Ovary (tissue), 9 donors: Measurements from ENCODE around the gene FAM163B. TPM values are rescaled to one million over a fixed set of nuclear protein-coding genes. Genes with fewer than 3 reads are reported as not detected.

Source experiments
- DNase-seq, 5 donors: peaks; one replicate each; pipeline ENCODE4 v3.0.0-alpha.2; 2019 to 2020
- H3K27ac ChIP-seq, 2 donors: fragments of 200-600 bp; one replicate each; pipeline versions ENCODE4 v1.5.1 to v1.8.0; 2019 to 2022
- H3K27me3 ChIP-seq: fragments of 200-600 bp; one replicate; pipeline ENCODE4 v1.8.0; 2022
- H3K36me3 ChIP-seq: fragments of 200-600 bp; sonication (generic); one replicate; pipeline ENCODE4 v1.5.1; 2019
- H3K4me1 ChIP-seq: one replicate; pipeline ENCODE4 v1.8.1; 2013; ENCODE audit warnings: mild to moderate bottlenecking, moderate library complexity; ENCODE audit not compliant: insufficient read depth
- H3K4me3 ChIP-seq: fragments of 200-600 bp; sonication (generic); one replicate; pipeline ENCODE4 v1.5.1; 2017
- H3K9me3 ChIP-seq, 2 donors: fragments of 200-600 bp in 1 of 2; sonication (generic) in 1 of 2; one replicate each; pipeline versions ENCODE4 v1.5.1 to v1.8.1; 2013 to 2019; ENCODE audit warnings: mild to moderate bottlenecking in 1 of 2, moderate library complexity in 1 of 2
- EP300 ChIP-seq: sonication (generic); formaldehyde crosslinking; IDR thresholded peaks from one replicate; pipeline ENCODE4 v1.6.1; 2017; ENCODE audit warnings: antibody characterized with exemption
- POLR2A ChIP-seq: fragments of 450-650 bp; IDR thresholded peaks from one replicate; pipeline ENCODE4 v1.6.1; 2017; ENCODE audit warnings: antibody characterized with exemption, mild to moderate bottlenecking, moderate library complexity
- WGBS, 3 donors: extraction: QIAGEN DNeasy Blood & Tissue Kit in 1 of 3; methylation state at CpG; one replicate each; pipeline versions ENCODE4 v1.1.5 to v1.1.7; 2013 to 2017; 5-methylcytosine and 5-hydroxymethylcytosine counted together
- intact Hi-C, 4 donors: fragments of 100-400 bp; cut with DNase I; formaldehyde crosslinking; loops; one replicate each; pipeline versions ENCODE4 v1.11.0 to v1.15.1; 2022 to 2023
- polyA plus RNA-seq, 2 donors: library from polyadenylated mRNA; stranded (reverse); fragments of 200-250 nt in 1 of 2; fragments of 350-450 nt in 1 of 2; fragmentation: Illumina TruSeq in 1 of 2; extraction: RNeasy Lipid Tissue Mini Kit (QIAGEN cat#74804) in 1 of 2; gene quantifications; one replicate each; pipeline ENCODE4 v1.2.3, GENCODE V29; 2013 to 2014
- total RNA-seq, 7 donors: library from RNA; depleted of rRNA in 2 of 7; stranded (reverse); fragments of >200 nt in 2 of 7; fragmentation: NEBNext Ultra II Directional in 3 of 7; extraction: Animal tissue kit (Norgen Biotek cat#: 25700) in 3 of 7; gene quantifications; one replicate each; pipeline versions ENCODE4 v1.1.0 to v1.2.4, GENCODE V29; 2016 to 2023
- TF ChIP-seq, protein P1 (sequence below), 3 donors: fragments of 450-650 bp in 2 of 3; fragments of 200-600 bp in 1 of 3; IDR thresholded peaks; one replicate each; pipeline versions ENCODE4 v1.5.1 to v1.8.0; 2016 to 2022; ENCODE audit warnings: antibody characterized with exemption in 3 of 3, mild to moderate bottlenecking in 1 of 3
- donor health status: DM: no; HTN: no; CAD: no; lungs with moderate emphysema.
- donor health status: DM: no; HTN: no; CAD: no.
- donor health status: Bipolar disorder and iron deficiency.
- donor health status: DM: yes; HTN: yes; CAD: no.
- donor health status: DM: no; HTN: no; CAD: no.
- donor health status: DM: yes; HTN: yes; CAD: no.

The FAM163B gene
- total and polyA plus RNA-seq, 9 donors: 0.21 to 0.30 TPM; not detected in 7

DNA sequence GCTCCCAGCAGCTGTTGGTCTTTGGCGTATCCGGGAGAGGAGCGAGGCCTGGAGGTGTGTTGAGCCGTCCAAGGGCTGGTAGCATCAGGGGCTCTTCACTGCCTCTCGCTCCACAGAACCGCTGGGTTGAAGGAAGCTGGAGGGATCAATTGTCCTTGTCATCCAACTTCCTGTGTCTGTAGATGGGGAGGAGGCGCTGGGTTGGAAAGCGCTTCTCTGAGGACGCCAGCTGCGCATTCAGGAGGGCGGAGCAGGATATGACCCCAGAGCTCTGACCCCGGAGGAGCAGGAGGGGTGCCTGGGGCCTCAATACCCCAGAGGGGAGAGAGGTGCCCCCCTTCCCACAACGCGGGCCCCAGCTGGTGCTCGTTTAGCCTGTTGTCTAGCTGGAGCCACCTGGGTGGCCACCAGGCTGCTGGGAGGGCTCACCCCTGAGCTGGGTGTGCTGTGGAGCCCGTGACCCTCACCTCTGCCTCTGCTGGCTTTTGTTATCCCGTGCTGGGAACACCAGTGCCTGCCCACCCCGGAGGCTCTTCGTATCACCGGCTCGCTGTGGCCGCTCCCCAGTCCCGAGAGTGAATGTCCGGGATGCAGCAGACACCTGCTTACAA lies 25.0 kb upstream of the FAM163B start:
- no peaks in the 10 kb centered on the region for H3K9me3 ChIP-seq
- intact Hi-C loops: no loop called here
- H3K4me3 ChIP-seq: no peak overlapping the region
- DNase-seq: no peak
- no peak overlapping the region for H3K27ac ChIP-seq
- TF ChIP-seq POLR2A: no peak
- TF ChIP-seq, protein P1, sequence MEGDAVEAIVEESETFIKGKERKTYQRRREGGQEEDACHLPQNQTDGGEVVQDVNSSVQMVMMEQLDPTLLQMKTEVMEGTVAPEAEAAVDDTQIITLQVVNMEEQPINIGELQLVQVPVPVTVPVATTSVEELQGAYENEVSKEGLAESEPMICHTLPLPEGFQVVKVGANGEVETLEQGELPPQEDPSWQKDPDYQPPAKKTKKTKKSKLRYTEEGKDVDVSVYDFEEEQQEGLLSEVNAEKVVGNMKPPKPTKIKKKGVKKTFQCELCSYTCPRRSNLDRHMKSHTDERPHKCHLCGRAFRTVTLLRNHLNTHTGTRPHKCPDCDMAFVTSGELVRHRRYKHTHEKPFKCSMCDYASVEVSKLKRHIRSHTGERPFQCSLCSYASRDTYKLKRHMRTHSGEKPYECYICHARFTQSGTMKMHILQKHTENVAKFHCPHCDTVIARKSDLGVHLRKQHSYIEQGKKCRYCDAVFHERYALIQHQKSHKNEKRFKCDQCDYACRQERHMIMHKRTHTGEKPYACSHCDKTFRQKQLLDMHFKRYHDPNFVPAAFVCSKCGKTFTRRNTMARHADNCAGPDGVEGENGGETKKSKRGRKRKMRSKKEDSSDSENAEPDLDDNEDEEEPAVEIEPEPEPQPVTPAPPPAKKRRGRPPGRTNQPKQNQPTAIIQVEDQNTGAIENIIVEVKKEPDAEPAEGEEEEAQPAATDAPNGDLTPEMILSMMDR (IDR thresholded peaks at IDR 0.05): no peak
- TF ChIP-seq EP300: no peak
- H3K36me3 ChIP-seq: no peaks in the 10 kb centered on the region
- WGBS, 3 donors: 21 to 31% (median 25%) methylated on average over 24 of the region's 24 CpGs
- H3K27me3 ChIP-seq: no peaks in the 10 kb centered on the region
- no peaks in the 10 kb centered on the region for H3K4me1 ChIP-seq

DNA sequence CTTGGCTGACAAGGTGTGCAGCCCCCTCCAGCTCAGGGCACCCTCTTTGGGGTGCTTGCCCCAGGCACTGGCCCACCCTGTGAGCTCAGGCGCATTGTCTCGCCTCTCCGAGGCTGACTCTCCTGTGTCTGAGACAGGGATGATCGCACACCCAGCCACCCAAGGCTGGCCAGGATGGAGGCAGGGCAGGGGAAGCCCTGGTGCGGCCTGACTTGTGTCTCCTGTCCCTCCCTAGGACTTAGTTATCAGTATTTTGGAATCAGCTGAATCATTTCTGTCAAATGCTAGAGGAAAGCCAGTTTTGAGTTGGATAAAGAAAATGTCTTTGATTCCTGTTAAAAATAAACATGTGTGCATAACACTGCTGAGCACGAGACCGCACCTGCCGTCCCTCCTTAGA lies 24.5 kb upstream of the FAM163B start:
- H3K9me3 ChIP-seq: no peaks in the 10 kb centered on the region
- TF ChIP-seq POLR2A (no peak), EP300 (no peak)
- TF ChIP-seq, protein P1 (IDR thresholded peaks at IDR 0.05): no peak
- H3K27me3 ChIP-seq: no peaks in the 10 kb centered on the region
- no peaks in the 10 kb centered on the region for H3K36me3 ChIP-seq
- DNase-seq: no peak
- intact Hi-C loops: no loop called here
- no peaks in the 10 kb centered on the region for H3K4me1 ChIP-seq
- no peak overlapping the region for H3K4me3 ChIP-seq
- whole genome bisulfite sequencing, 3 donors: 30 to 39% (median 30%) methylated on average over 8 of the region's 8 CpGs
- no peak overlapping the region for H3K27ac ChIP-seq

GRCh38 chr9:133632806-133633680 lies 23.9 kb upstream of the FAM163B start:
- TF ChIP-seq EP300: no peak
- TF ChIP-seq POLR2A: no peak
- TF ChIP-seq, protein P1 (IDR thresholded peaks at IDR 0.05): no peak
- no peak overlapping the region for H3K4me3 ChIP-seq
- intact Hi-C loops: no loop called here
- DNase-seq: no peak
- H3K36me3 ChIP-seq: no peaks in the 10 kb centered on the region
- 38 to 51% (median 46%) methylated on average over 27 of the region's 27 CpGs for WGBS, 3 donors
- H3K4me1 ChIP-seq: no peaks in the 10 kb centered on the region
- H3K27ac ChIP-seq: no peak overlapping the region
- H3K27me3 ChIP-seq: no peaks in the 10 kb centered on the region
- H3K9me3 ChIP-seq: no peaks in the 10 kb centered on the region

DNA sequence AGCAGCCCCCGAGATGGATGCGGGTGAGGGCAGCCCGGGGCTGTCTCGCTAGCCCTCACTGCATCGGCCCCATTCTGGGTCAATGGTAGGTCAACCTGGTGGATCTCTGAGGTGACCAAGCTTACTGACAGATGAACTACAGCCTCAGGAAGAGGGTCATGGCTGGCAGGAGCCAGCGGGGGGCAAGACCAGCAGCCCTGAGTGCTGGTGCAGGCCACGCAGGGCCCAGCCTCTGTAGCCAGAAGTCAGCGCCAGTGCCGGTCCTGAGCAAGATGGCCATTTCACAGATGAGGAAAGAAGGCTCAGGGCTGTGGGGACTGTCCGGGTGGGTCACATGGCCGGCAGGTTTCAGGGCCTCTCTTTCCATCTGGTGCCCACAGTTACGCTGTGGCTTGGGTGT lies 21.9 kb upstream of the FAM163B start:
- DNase-seq: no peak
- TF ChIP-seq POLR2A: no peak
- no peak for TF ChIP-seq EP300
- TF ChIP-seq, protein P1 (IDR thresholded peaks at IDR 0.05): no peak
- Histone ChIP-seq H3K36me3 (no peaks in the 10 kb centered on the region), H3K9me3 (no peaks in the 10 kb centered on the region), H3K27ac (no peak overlapping the region), H3K4me3 (no peak overlapping the region), H3K27me3 (no peaks in the 10 kb centered on the region), H3K4me1 (no peaks in the 10 kb centered on the region)
- intact Hi-C loops: no loop called here
- 92 to 97% (median 93%) methylated on average over 12 of the region's 12 CpGs for WGBS, 3 donors
